OCI-LY7 (cell line): ENCODE results near the gene STAT5A. TPM values are rescaled to one million over a fixed set of nuclear protein-coding genes. Genes with fewer than 3 reads are reported as not detected.
A peak's percentile ranks its signal among the peaks of the same experiment; 100 is the strongest.

ENCODE experiments used
- BruUV-seq: library from RNA; stranded (reverse); fragments of 400-500 nt; replicated peaks from 2 replicates; lab custom pipeline; 2021; lab: Mats Ljungman, UMichigan
- CTCF ChIA-PET: fragments of 300-600 bp; sonication (Branson Sonifier 250); formaldehyde crosslinking; loops from one replicate; lab custom pipeline; 2022; ENCODE audit warnings: antibody characterized with exemption; ENCODE audit not compliant: unreplicated experiment; lab: Charles Lee
- POLR2A ChIA-PET: fragments of 300-600 bp; sonication (Branson Sonifier 250); formaldehyde crosslinking; loops from one replicate; lab custom pipeline; 2022; ENCODE audit warnings: antibody characterized with exemption; lab: Charles Lee
- DNase-seq: peaks from one replicate; pipeline ENCODE4 v3.0.0-alpha.2; 2015; ENCODE audit warnings: low spot score
- H2AFZ ChIP-seq: fragments of 200-600 bp; sonication (generic), shearing (Covaris generic); 2 replicates; pipeline ENCODE4 v1.6.1; 2014; ENCODE audit warnings: mild to moderate bottlenecking, antibody characterized with exemption, low read length, moderate library complexity
- H3K27ac ChIP-seq: fragments of 200-600 bp; sonication (generic); 2 replicates; pipeline ENCODE4 v1.5.1; 2014; ENCODE audit warnings: mixed run types, low read depth, mild to moderate bottlenecking, moderate library complexity, low read length, inconsistent platforms; ENCODE audit not compliant: poor library complexity, severe bottlenecking
- H3K36me3 ChIP-seq: fragments of 200-600 bp; sonication (generic); 2 replicates; pipeline ENCODE4 v1.6.1; 2014; ENCODE audit warnings: mild to moderate bottlenecking, antibody characterized with exemption, low read length, moderate library complexity, mixed read lengths; ENCODE audit not compliant: insufficient read depth
- H3K4me1 ChIP-seq: fragments of 200-600 bp; sonication (generic); 2 replicates; pipeline ENCODE4 v1.5.1; 2014; ENCODE audit warnings: mild to moderate bottlenecking, low read length; ENCODE audit not compliant: insufficient read depth, poor library complexity, severe bottlenecking
- H3K4me2 ChIP-seq: fragments of 200-600 bp; sonication (generic); 2 replicates; pipeline ENCODE4 v1.6.1; 2014; ENCODE audit warnings: mild to moderate bottlenecking, low read length
- H3K4me3 ChIP-seq: fragments of 200-600 bp; sonication (generic); 2 replicates; pipeline ENCODE4 v1.5.1; 2014; ENCODE audit warnings: mild to moderate bottlenecking, low read depth, low read length; ENCODE audit not compliant: poor library complexity, severe bottlenecking
- H3K79me2 ChIP-seq: fragments of 200-600 bp; sonication (generic); 2 replicates; pipeline ENCODE4 v1.6.1; 2016; ENCODE audit warnings: low read depth, mild to moderate bottlenecking, low read length, moderate library complexity, mixed read lengths; ENCODE audit not compliant: insufficient read depth
- H3K9me2 ChIP-seq: fragments of 200-600 bp; sonication (generic); 2 replicates; pipeline ENCODE4 v1.6.1; 2016; ENCODE audit warnings: mild to moderate bottlenecking, low read length, mixed read lengths; ENCODE audit not compliant: insufficient read depth
- H3K9me3 ChIP-seq: fragments of 200-600 bp; sonication (generic); 2 replicates; pipeline ENCODE4 v1.6.1; 2014; ENCODE audit warnings: mild to moderate bottlenecking, mixed run types, low read length, mixed read lengths
- H4K20me1 ChIP-seq: fragments of 200-600 bp; sonication (generic); 2 replicates; pipeline ENCODE4 v1.6.1; 2014; ENCODE audit warnings: mild to moderate bottlenecking, antibody characterized with exemption, low read length, moderate library complexity, mixed read lengths; ENCODE audit not compliant: insufficient read depth
- CTCF ChIP-seq: fragments of 200-600 bp; sonication (generic); conservative IDR thresholded peaks from 2 replicates; pipeline ENCODE4 v1.5.1; 2014; ENCODE audit warnings: mild to moderate bottlenecking, antibody characterized with exemption, low read length, moderate library complexity, mixed read lengths
- EZH2phosphoT487 ChIP-seq: fragments of 200-600 bp; sonication (generic); IDR thresholded peaks from 2 replicates; pipeline ENCODE4 v1.6.1; 2018; ENCODE audit warnings: low read depth, borderline replicate concordance, mild to moderate bottlenecking, mixed run types, antibody characterized with exemption, low read length, moderate library complexity, mixed read lengths
- intact Hi-C: fragments of 100-400 bp; cut with micrococcal nuclease; formaldehyde crosslinking; loops from one replicate; pipeline ENCODE4 v1.10.0; 2022; ENCODE audit not compliant: unreplicated experiment
- total RNA-seq, 2 experiments: library from RNA; depleted of rRNA in 1 of 2; stranded (reverse); fragments of >200 nt in 1 of 2; shearing (Covaris generic) in 1 of 2; gene quantifications; 2 replicates each; pipeline ENCODE4 v1.2.3, GENCODE V29; 2014 to 2022

Gene STAT5A
- total RNA-seq, 2 experiments from 2014 or later = 1.9 to 7.9 TPM

DNA sequence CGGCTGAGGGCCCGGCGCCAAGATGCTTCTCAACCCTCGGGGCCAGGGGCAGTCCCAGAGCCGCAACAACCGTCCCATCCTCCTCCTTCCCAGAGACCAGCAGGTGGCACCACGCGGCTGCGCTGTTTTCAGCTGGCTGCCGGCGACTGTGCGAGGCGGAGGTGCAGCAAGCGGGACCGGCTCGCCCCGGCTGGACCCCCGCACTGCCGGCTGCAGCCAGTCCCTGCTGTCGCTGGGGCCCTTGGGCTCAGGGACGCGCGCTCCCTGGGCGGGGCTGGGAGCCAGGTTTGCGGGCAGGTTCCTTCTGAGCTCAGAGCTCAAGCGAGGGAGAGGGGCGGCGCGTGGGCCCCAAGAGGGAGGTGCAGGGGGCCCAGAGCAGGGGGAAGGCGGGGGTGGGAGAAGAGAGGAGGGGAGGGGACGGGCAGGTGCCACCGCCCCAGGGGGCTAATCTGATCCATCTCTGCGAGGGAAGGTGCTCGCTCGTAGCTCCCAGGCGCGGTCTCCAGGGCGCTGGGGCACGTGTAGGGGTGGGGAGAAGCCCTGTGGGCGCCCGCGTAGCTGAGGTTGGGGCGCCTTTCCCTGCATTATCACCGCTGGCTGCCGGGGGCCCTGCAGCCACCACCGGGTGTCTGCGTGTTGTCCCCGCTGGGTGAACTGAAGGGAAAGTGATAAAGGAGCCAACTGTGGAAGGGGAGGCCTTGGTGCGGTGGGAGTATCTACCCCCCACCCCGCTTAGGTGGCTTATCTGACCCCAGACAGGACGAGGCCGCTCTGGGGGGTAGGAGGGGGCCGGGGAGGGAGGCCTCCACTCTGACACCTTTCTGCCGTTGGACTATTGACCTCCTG lies 24.2 kb downstream of the STAT5A start:
- Histone ChIP-seq H4K20me1 (no peaks in the 10 kb centered on the region), H3K36me3 (no peaks in the 10 kb centered on the region), H3K4me1 (peaks cover 34% of the 10 kb centered on the region), H3K9me2 (no peaks in the 10 kb centered on the region), H3K4me3 (peak overlapping the region; percentile 46), H3K79me2 (no peaks in the 10 kb centered on the region), H3K9me3 (no peaks in the 10 kb centered on the region), H3K4me2 (peak overlapping the region; percentile 60), H2AFZ (no peak overlapping the region), H3K27ac (no peak overlapping the region)
- TF ChIP-seq CTCF (peak; percentile 83), EZH2phosphoT487 (no peak)
- BruUV-seq = no TSS peak
- DNase-seq = peak; percentile 78
- intact Hi-C loops = no loop called here
- CTCF ChIA-PET = interaction anchor here (0.5 kb wide), 1 partner anchor 205 kb away, joined by 11 read pairs; no protein-coding TSS in a partner anchor
- POLR2A ChIA-PET = interaction anchor here (0.6 to 1.2 kb wide), 3 partner anchors 38 to 84 kb away, joined by 3 to 4 read pairs (median 4); partner anchors contain the start of gene STAT3

GRCh38 chr17:42313389-42313772 lies 25.1 kb downstream of the STAT5A start:
- no peak overlapping the region for H3K4me3 ChIP-seq
- no peak overlapping the region for H2AFZ ChIP-seq
- TSS peak; percentile 55 for BruUV-seq
- POLR2A ChIA-PET = interaction anchor here (0.6 to 1.2 kb wide), 3 partner anchors 39 to 86 kb away, joined by 3 to 4 read pairs (median 3); partner anchors contain the start of gene STAT3
- TF ChIP-seq EZH2phosphoT487 (no peak), CTCF (no peak)
- no peaks in the 10 kb centered on the region for H3K9me3 ChIP-seq
- peaks cover 34% of the 10 kb centered on the region for H3K4me1 ChIP-seq
- no peak overlapping the region for H3K4me2 ChIP-seq
- no peak overlapping the region for H3K27ac ChIP-seq
- H4K20me1 ChIP-seq = no peaks in the 10 kb centered on the region
- CTCF ChIA-PET = interaction anchor here (0.5 kb wide), 1 partner anchor 205 kb away, joined by 11 read pairs; no protein-coding TSS in a partner anchor
- DNase-seq = no peak
- no peaks in the 10 kb centered on the region for H3K36me3 ChIP-seq
- H3K79me2 ChIP-seq = no peaks in the 10 kb centered on the region
- intact Hi-C loops = no loop called here
- H3K9me2 ChIP-seq = no peaks in the 10 kb centered on the region
